PC-3 (cell line): ENCODE data around the gene C1orf105. TPM values are rescaled to one million over a fixed set of nuclear protein-coding genes. Genes with fewer than 3 reads are reported as not detected.

Experiments used
- ATAC-seq: fragments of 200-7000 bp; cut with Tn5 transposase; 2 replicates; pipeline ENCODE4 v1.9.1; 2020; ENCODE audit warnings: mild to moderate bottlenecking, moderate library complexity
- BruUV-seq: library from RNA; stranded (reverse); fragments of 400-500 nt; replicated peaks from 2 replicates; lab custom pipeline; 2021; lab: Mats Ljungman, UMichigan
- CTCF ChIA-PET: fragments of 300-600 bp; sonication (Branson Sonifier 250); formaldehyde crosslinking; loops from one replicate; lab custom pipeline; 2022; ENCODE audit warnings: antibody characterized with exemption; lab: Charles Lee
- POLR2A ChIA-PET: fragments of 300-600 bp; sonication (Branson Sonifier 250); formaldehyde crosslinking; loops from one replicate; lab custom pipeline; 2022; ENCODE audit warnings: antibody characterized with exemption; ENCODE audit not compliant: unreplicated experiment; lab: Charles Lee
- DNase-seq: peaks from one replicate; pipeline ENCODE4 v3.0.0-alpha.2; 2015
- H2AFZ ChIP-seq: fragments of 300-600 bp; sonication (generic); 2 replicates; pipeline ENCODE4 v1.6.0; 2016; ENCODE audit warnings: antibody characterized with exemption, low read length
- H3F3A ChIP-seq: fragments of 300-600 bp; sonication (generic); one replicate; pipeline ENCODE4 v1.6.0; 2017; ENCODE audit warnings: antibody characterized with exemption, low read length, control low read depth, mild to moderate bottlenecking; ENCODE audit not compliant: unreplicated experiment
- H3K27ac ChIP-seq: fragments of 300-600 bp; sonication (generic); 2 replicates; pipeline ENCODE4 v1.5.1; 2016; ENCODE audit warnings: mild to moderate bottlenecking, low read length
- H3K27me3 ChIP-seq: fragments of 300-600 bp; sonication (generic); 2 replicates; pipeline ENCODE4 v1.6.1; 2016; ENCODE audit warnings: low read length, mixed read lengths
- H3K36me3 ChIP-seq: fragments of 300-600 bp; sonication (generic); 2 replicates; pipeline ENCODE4 v1.6.1; 2016; ENCODE audit warnings: low read depth, mixed run types, low read length, mixed read lengths
- H3K4me1 ChIP-seq: fragments of 300-600 bp; sonication (generic); 2 replicates; pipeline ENCODE4 v1.5.1; 2016; ENCODE audit warnings: low read length; ENCODE audit not compliant: insufficient read depth
- H3K4me2 ChIP-seq: fragments of 300-600 bp; sonication (generic); 2 replicates; pipeline ENCODE4 v1.6.0; 2016; ENCODE audit warnings: low read length
- H3K4me3 ChIP-seq: fragments of 300-600 bp; sonication (generic); 2 replicates; pipeline ENCODE4 v1.5.1; 2016; ENCODE audit warnings: mild to moderate bottlenecking, low read length, mixed read lengths
- H3K79me2 ChIP-seq: fragments of 300-600 bp; sonication (generic); 2 replicates; pipeline ENCODE4 v1.6.1; 2017; ENCODE audit warnings: low read length, mixed read lengths
- H3K9ac ChIP-seq: fragments of 300-600 bp; sonication (generic); 2 replicates; pipeline ENCODE4 v1.6.0; 2016; ENCODE audit warnings: mild to moderate bottlenecking, low read length
- H3K9me2 ChIP-seq: fragments of 300-600 bp; sonication (generic); replicated peaks from 2 replicates; pipeline ENCODE4 v1.6.1; 2016; ENCODE audit warnings: mixed run types, low read length, mixed read lengths
- H3K9me3 ChIP-seq: fragments of 300-600 bp; sonication (generic); 2 replicates; pipeline ENCODE4 v1.6.1; 2016; ENCODE audit warnings: low read length, mixed read lengths
- H4K20me1 ChIP-seq: fragments of 300-600 bp; sonication (generic); 2 replicates; pipeline ENCODE4 v1.6.1; 2016; ENCODE audit warnings: low read length, mixed read lengths
- EZH2 ChIP-seq: fragments of 300-600 bp; sonication (generic); IDR thresholded peaks from one replicate; pipeline ENCODE4 v1.6.1; 2017; ENCODE audit warnings: antibody characterized with exemption, mild to moderate bottlenecking, low read length; ENCODE audit not compliant: unreplicated experiment
- EZH2phosphoT487 ChIP-seq: fragments of 300-600 bp; sonication (generic); IDR thresholded peaks from 2 replicates; pipeline ENCODE4 v1.6.1; 2018; ENCODE audit warnings: mild to moderate bottlenecking, antibody characterized with exemption, low read length, borderline replicate concordance
- intact Hi-C: fragments of 100-400 bp; cut with micrococcal nuclease; formaldehyde crosslinking; loops from 2 replicates; pipeline ENCODE4 v1.9.0; 2023
- total RNA-seq: library from RNA; depleted of rRNA; stranded (reverse); fragments of >200 nt; gene quantifications from 2 replicates; pipeline ENCODE4 v1.2.3, GENCODE V29; 2014
- TF ChIP-seq, protein P1 (sequence below): fragments of 300-600 bp; sonication (generic); conservative IDR thresholded peaks from 2 replicates; pipeline ENCODE4 v1.5.1; 2017; ENCODE audit warnings: antibody characterized with exemption, low read depth, mild to moderate bottlenecking, low read length

The C1orf105 gene
- total RNA-seq, 1 experiment from 2014 or later: not detected

DNA sequence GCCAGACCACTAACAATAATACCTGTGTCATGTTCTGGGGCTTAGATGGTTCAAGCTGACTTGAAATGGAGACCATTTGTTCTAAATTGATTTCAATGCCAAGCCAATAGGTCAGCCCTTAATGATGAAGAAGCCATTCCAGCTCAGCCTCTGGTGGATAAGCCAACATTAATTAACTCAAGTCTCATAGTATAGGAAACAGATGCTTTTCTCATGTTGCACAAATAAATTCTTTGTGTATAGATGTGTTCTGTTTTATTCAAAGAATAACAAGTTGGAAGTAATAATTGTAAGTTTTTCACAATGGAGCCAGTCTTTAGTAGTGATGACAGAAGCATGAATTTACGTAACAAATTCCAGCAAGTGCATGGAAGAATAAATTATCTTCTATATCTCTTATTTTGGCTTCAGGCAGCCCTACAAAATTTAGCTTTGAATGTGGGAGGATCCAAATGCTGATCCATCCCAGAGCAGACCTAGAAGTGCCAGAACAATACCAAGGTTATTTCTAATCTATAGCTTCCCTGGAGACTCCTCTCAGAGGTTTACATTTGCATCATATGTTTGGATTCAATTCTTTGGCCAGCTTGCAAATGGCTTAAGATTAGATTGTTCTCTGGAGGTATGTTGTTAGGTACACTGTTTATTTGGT is 42.2 kb upstream of the C1orf105 start:
- H3F3A ChIP-seq: no peaks in the 10 kb centered on the region
- POLR2A ChIA-PET: no interaction called here
- no peaks in the 10 kb centered on the region for H3K36me3 ChIP-seq
- H3K4me3 ChIP-seq: no peak overlapping the region
- no peak overlapping the region for H3K27ac ChIP-seq
- H3K79me2 ChIP-seq: no peaks in the 10 kb centered on the region
- H3K9me2 ChIP-seq: 0 out of 2 replicates have a peak, but pooled peaks cover 3% of the 10 kb centered on the region
- DNase-seq (no peak), ATAC-seq (no peak)
- CTCF ChIA-PET: no interaction called here
- no peak overlapping the region for H3K4me2 ChIP-seq
- no peaks in the 10 kb centered on the region for H3K9me3 ChIP-seq
- no peak overlapping the region for H2AFZ ChIP-seq
- no peaks in the 10 kb centered on the region for H3K4me1 ChIP-seq
- no TSS peak for BruUV-seq
- TF ChIP-seq, protein P1, sequence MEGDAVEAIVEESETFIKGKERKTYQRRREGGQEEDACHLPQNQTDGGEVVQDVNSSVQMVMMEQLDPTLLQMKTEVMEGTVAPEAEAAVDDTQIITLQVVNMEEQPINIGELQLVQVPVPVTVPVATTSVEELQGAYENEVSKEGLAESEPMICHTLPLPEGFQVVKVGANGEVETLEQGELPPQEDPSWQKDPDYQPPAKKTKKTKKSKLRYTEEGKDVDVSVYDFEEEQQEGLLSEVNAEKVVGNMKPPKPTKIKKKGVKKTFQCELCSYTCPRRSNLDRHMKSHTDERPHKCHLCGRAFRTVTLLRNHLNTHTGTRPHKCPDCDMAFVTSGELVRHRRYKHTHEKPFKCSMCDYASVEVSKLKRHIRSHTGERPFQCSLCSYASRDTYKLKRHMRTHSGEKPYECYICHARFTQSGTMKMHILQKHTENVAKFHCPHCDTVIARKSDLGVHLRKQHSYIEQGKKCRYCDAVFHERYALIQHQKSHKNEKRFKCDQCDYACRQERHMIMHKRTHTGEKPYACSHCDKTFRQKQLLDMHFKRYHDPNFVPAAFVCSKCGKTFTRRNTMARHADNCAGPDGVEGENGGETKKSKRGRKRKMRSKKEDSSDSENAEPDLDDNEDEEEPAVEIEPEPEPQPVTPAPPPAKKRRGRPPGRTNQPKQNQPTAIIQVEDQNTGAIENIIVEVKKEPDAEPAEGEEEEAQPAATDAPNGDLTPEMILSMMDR: no peak
- TF ChIP-seq EZH2 (no peak), EZH2phosphoT487 (no peak)
- H3K27me3 ChIP-seq: no peaks in the 10 kb centered on the region
- no peaks in the 10 kb centered on the region for H4K20me1 ChIP-seq
- intact Hi-C loops: no loop called here
- H3K9ac ChIP-seq: no peak overlapping the region

DNA sequence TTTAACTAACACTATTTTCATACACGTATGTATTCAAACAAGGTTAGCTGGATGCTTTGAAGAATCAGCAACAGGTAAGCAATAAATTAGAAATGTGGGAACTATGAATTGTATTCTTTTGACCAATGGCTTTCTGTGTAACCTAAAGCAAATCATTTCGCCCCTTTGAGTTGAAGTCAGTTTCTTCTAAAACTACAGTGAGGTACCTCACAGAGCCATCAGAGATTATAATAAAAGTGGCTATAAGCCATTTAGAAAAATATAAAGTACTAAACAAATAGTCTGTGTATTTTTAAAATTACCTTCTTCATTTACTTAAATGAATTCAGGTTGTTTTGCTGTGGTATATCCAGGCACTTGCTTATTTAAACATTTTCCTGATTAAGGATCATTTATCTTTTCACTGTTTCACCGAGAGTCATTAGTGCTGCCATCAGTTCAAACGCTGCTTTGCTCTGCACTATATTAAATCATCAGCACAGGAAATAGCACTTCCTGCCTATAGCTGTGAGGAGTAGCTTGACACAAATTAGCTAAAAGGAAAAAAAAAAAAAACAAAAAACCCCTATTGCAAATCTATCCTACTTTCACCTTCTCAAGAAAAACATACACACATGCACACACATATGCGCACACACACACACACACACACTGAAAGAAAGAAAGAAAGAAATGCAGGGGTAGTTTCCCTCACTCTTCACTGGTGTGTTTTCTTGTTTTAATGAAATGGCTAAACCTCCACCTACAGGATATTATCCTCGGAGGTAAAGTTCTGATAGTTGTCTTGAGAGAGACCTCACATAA is 39.8 kb upstream of the C1orf105 start:
- H2AFZ ChIP-seq: no peak overlapping the region; the same call in 1 of the 2 replicates
- H3K4me2 ChIP-seq: no peak overlapping the region
- no peaks in the 10 kb centered on the region for H3K36me3 ChIP-seq
- H3K9me2 ChIP-seq: 0 out of 2 replicates have a peak, but pooled peaks cover 3% of the 10 kb centered on the region
- ChIA-PET POLR2A (no interaction called here), CTCF (interaction anchor here (0.6 kb wide), 1 partner anchor 21 kb away, joined by 4 read pairs; no protein-coding TSS in a partner anchor)
- peak; percentile 43; the same call in 1 of the 2 replicates for ATAC-seq
- H3K9me3 ChIP-seq: no peaks in the 10 kb centered on the region
- H3K79me2 ChIP-seq: no peaks in the 10 kb centered on the region
- no TSS peak for BruUV-seq
- H3F3A ChIP-seq: no peaks in the 10 kb centered on the region
- H3K4me1 ChIP-seq: no peaks in the 10 kb centered on the region
- no peak overlapping the region for H3K27ac ChIP-seq
- DNase-seq: no peak
- no peak overlapping the region for H3K4me3 ChIP-seq
- no peaks in the 10 kb centered on the region for H4K20me1 ChIP-seq
- no peaks in the 10 kb centered on the region for H3K27me3 ChIP-seq
- no peak overlapping the region for H3K9ac ChIP-seq
- TF ChIP-seq, protein P1: no peak
- TF ChIP-seq EZH2 (no peak), EZH2phosphoT487 (no peak)
- intact Hi-C loops: no loop called here
